ENCODE measurements around the gene KCNQ1. TPM values are rescaled to one million over a fixed set of nuclear protein-coding genes. Genes with fewer than 3 reads are reported as not detected.

Gene KCNQ1
- total and polyA plus RNA-seq, 2 of the 13 experiments (the other 11 are each of a cell fraction or from before 2014, with no cell fraction given), result 0.02 to 0.08 TPM

- TF ChIP-seq, protein P1, sequence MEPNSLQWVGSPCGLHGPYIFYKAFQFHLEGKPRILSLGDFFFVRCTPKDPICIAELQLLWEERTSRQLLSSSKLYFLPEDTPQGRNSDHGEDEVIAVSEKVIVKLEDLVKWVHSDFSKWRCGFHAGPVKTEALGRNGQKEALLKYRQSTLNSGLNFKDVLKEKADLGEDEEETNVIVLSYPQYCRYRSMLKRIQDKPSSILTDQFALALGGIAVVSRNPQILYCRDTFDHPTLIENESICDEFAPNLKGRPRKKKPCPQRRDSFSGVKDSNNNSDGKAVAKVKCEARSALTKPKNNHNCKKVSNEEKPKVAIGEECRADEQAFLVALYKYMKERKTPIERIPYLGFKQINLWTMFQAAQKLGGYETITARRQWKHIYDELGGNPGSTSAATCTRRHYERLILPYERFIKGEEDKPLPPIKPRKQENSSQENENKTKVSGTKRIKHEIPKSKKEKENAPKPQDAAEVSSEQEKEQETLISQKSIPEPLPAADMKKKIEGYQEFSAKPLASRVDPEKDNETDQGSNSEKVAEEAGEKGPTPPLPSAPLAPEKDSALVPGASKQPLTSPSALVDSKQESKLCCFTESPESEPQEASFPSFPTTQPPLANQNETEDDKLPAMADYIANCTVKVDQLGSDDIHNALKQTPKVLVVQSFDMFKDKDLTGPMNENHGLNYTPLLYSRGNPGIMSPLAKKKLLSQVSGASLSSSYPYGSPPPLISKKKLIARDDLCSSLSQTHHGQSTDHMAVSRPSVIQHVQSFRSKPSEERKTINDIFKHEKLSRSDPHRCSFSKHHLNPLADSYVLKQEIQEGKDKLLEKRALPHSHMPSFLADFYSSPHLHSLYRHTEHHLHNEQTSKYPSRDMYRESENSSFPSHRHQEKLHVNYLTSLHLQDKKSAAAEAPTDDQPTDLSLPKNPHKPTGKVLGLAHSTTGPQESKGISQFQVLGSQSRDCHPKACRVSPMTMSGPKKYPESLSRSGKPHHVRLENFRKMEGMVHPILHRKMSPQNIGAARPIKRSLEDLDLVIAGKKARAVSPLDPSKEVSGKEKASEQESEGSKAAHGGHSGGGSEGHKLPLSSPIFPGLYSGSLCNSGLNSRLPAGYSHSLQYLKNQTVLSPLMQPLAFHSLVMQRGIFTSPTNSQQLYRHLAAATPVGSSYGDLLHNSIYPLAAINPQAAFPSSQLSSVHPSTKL (CRISPR knock-in tag; IDR thresholded peaks at IDR 0.05), result no peak; the same call in 1 of the 2 replicates
- no peak for TF ChIP-seq ZNF713 (CRISPR knock-in tag; IDR thresholded peaks at IDR 0.05)
- peak; percentile 10; the same call in 1 of the 2 replicates for TF ChIP-seq ELF3 (CRISPR knock-in tag; IDR thresholded peaks at IDR 0.05)
- no peak for TF ChIP-seq SP1 (IDR thresholded peaks at IDR 0.05)
- TF ChIP-seq SP1 (CRISPR knock-in tag; IDR thresholded peaks at IDR 0.05), result no peak
- TF ChIP-seq MLX (CRISPR knock-in tag; IDR thresholded peaks at IDR 0.05), result no peak
- TF ChIP-seq, protein P2, sequence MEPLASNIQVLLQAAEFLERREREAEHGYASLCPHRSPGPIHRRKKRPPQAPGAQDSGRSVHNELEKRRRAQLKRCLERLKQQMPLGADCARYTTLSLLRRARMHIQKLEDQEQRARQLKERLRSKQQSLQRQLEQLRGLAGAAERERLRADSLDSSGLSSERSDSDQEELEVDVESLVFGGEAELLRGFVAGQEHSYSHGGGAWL (CRISPR knock-in tag; IDR thresholded peaks at IDR 0.05), result no peak; the same call in 1 of the 2 replicates
- TF ChIP-seq IKZF4 (CRISPR knock-in tag; IDR thresholded peaks at IDR 0.05; ENCODE audit: borderline replicate concordance, low read depth, not compliant biosample characterization), result peak; percentile 60
- TF ChIP-seq KDM5A (IDR thresholded peaks at IDR 0.05; ENCODE audit: borderline replicate concordance, low read length), result no peak
- no peak for TF ChIP-seq ZMYM2 (CRISPR knock-in tag; IDR thresholded peaks at IDR 0.05)
- peak; percentile 70 for TF ChIP-seq HDAC1 (CRISPR knock-in tag; IDR thresholded peaks at IDR 0.05)
- TF ChIP-seq, protein P3, sequence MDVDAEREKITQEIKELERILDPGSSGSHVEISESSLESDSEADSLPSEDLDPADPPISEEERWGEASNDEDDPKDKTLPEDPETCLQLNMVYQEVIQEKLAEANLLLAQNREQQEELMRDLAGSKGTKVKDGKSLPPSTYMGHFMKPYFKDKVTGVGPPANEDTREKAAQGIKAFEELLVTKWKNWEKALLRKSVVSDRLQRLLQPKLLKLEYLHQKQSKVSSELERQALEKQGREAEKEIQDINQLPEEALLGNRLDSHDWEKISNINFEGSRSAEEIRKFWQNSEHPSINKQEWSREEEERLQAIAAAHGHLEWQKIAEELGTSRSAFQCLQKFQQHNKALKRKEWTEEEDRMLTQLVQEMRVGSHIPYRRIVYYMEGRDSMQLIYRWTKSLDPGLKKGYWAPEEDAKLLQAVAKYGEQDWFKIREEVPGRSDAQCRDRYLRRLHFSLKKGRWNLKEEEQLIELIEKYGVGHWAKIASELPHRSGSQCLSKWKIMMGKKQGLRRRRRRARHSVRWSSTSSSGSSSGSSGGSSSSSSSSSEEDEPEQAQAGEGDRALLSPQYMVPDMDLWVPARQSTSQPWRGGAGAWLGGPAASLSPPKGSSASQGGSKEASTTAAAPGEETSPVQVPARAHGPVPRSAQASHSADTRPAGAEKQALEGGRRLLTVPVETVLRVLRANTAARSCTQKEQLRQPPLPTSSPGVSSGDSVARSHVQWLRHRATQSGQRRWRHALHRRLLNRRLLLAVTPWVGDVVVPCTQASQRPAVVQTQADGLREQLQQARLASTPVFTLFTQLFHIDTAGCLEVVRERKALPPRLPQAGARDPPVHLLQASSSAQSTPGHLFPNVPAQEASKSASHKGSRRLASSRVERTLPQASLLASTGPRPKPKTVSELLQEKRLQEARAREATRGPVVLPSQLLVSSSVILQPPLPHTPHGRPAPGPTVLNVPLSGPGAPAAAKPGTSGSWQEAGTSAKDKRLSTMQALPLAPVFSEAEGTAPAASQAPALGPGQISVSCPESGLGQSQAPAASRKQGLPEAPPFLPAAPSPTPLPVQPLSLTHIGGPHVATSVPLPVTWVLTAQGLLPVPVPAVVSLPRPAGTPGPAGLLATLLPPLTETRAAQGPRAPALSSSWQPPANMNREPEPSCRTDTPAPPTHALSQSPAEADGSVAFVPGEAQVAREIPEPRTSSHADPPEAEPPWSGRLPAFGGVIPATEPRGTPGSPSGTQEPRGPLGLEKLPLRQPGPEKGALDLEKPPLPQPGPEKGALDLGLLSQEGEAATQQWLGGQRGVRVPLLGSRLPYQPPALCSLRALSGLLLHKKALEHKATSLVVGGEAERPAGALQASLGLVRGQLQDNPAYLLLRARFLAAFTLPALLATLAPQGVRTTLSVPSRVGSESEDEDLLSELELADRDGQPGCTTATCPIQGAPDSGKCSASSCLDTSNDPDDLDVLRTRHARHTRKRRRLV (CRISPR knock-in tag; IDR thresholded peaks at IDR 0.05), result no peak
- no peak for TF ChIP-seq ZNF792 (CRISPR knock-in tag; IDR thresholded peaks at IDR 0.05)
- TF ChIP-seq, protein P4, sequence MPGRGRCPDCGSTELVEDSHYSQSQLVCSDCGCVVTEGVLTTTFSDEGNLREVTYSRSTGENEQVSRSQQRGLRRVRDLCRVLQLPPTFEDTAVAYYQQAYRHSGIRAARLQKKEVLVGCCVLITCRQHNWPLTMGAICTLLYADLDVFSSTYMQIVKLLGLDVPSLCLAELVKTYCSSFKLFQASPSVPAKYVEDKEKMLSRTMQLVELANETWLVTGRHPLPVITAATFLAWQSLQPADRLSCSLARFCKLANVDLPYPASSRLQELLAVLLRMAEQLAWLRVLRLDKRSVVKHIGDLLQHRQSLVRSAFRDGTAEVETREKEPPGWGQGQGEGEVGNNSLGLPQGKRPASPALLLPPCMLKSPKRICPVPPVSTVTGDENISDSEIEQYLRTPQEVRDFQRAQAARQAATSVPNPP (CRISPR knock-in tag; IDR thresholded peaks at IDR 0.05), result no peak
- no peak for TF ChIP-seq ZGPAT (CRISPR knock-in tag; IDR thresholded peaks at IDR 0.05)
- 0 out of 2 replicates have a peak, but pooled peaks have one; percentile 15 for TF ChIP-seq ZNF572 (CRISPR knock-in tag; IDR thresholded peaks at IDR 0.05)
Measured at GRCh38 chr11:2561696-2562581, 117.1 kb downstream of the KCNQ1 start (continued).

All from HepG2 (cell line).